ENCODE measurements around the gene PIP5KL1.
A peak's percentile ranks its signal among the peaks of the same experiment; 100 is the strongest.

PIP5KL1 gene

GRCh38 chr9:127915801-127916719 is 14.5 kb downstream of the PIP5KL1 start:
- no peak for DNase-seq (ENCODE audit: low spot score)

- no peak for DNase-seq (ENCODE audit: low spot score)
Observed at GRCh38 chr9:127915325-127915752, 15.2 kb downstream of the PIP5KL1 start.

- DNase-seq (ENCODE audit: low spot score), result no peak
Observed at GRCh38 chr9:127913682-127914081, 16.9 kb downstream of the PIP5KL1 start.

- no peak for DNase-seq (ENCODE audit: low spot score)
Observed at GRCh38 chr9:127912882-127913281, 17.7 kb downstream of the PIP5KL1 start.

- DNase-seq (ENCODE audit: low spot score), result no peak
Observed at GRCh38 chr9:127912296-127912695, 18.3 kb downstream of the PIP5KL1 start.

GRCh38 chr9:127910613-127911205 is 19.9 kb downstream of the PIP5KL1 start:
- DNase-seq (ENCODE audit: low spot score), result no peak

GRCh38 chr9:127909839-127910273 is 20.7 kb downstream of the PIP5KL1 start:
- no peak for DNase-seq (ENCODE audit: low spot score)

- DNase-seq (ENCODE audit: low spot score), result no peak
Observed at GRCh38 chr9:127908660-127908926, 22.0 kb downstream of the PIP5KL1 start.

GRCh38 chr9:127907867-127908659 is 22.5 kb downstream of the PIP5KL1 start:
- DNase-seq (ENCODE audit: low spot score), result no peak

GRCh38 chr9:127905788-127906191 is 24.8 kb downstream of the PIP5KL1 start:
- DNase-seq (ENCODE audit: low spot score), result peak; percentile 79

GRCh38 chr9:127905004-127905728 is 25.4 kb downstream of the PIP5KL1 start:
- DNase-seq (ENCODE audit: low spot score), result peak; percentile 72

GRCh38 chr9:127904561-127905003 is 26.0 kb downstream of the PIP5KL1 start:
- DNase-seq (ENCODE audit: low spot score), result no peak

GRCh38 chr9:127903557-127904475 is 26.8 kb downstream of the PIP5KL1 start:
- peak; percentile 74 for DNase-seq (ENCODE audit: low spot score)

GRCh38 chr9:127899128-127899943 is 31.2 kb downstream of the PIP5KL1 start, which contains the start of gene ST6GALNAC6:
Gene ST6GALNAC6, minus strand, starts transcription at chr9:127899603. Its CDS starts 1,622 bp downstream, at chr9:127897981.
- DNase-seq (ENCODE audit: low spot score), result peak; percentile 55

GRCh38 chr9:127898433-127899127 is 32.0 kb downstream of the PIP5KL1 start:
- DNase-seq (ENCODE audit: low spot score), result no peak

GRCh38 chr9:127897193-127897692 is 33.3 kb downstream of the PIP5KL1 start:
- no peak for DNase-seq (ENCODE audit: low spot score)

- no peak for DNase-seq (ENCODE audit: low spot score)
Observed at GRCh38 chr9:127896395-127897192, 34.0 kb downstream of the PIP5KL1 start.

- DNase-seq (ENCODE audit: low spot score), result no peak
Observed at GRCh38 chr9:127895811-127896210, 34.8 kb downstream of the PIP5KL1 start.

All from CD4-positive, alpha-beta T cell treated with Interleukin-6 at 100 ng/mL for 8 hours (primary cell).